Measurements from ENCODE around the gene GRK6.

Gene GRK6

GRCh38 chr5:177427211-177427822, 841 bp downstream of the GRK6 start:
- DNase-seq, result no peak

DNA sequence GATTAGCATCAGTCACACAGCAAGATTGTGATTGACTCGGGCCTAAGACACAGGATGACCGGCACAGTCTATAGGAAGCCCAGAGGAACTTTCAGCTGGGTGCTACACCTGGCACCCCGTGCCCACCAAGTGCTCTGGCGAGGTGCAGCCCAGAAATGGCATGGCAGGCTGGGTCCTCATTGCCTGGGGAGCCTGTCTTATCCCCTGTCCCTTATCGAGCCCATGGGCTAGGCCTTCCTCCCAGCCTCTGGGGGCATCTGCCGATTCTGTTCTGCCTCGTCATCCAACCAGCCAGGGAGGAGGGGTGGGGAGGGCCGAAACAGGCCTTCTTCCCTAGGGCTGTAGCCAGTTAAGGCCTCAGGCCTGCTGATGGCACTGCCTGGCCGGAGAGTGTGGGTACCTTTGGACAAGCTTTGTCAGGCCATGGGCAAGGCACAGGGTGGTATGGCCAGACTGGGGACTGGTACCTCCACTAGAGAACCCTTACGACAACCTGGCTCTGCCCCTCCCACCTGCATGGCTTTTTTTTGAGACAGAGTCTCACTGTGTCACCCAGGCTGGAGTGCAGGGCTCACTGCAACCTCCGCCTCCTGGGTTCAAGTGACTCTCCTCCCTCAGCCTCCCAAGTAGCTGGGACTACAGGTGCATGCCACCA, 1.6 kb downstream of the GRK6 start:
- peak; percentile 48 to 50 for DNase-seq

DNA sequence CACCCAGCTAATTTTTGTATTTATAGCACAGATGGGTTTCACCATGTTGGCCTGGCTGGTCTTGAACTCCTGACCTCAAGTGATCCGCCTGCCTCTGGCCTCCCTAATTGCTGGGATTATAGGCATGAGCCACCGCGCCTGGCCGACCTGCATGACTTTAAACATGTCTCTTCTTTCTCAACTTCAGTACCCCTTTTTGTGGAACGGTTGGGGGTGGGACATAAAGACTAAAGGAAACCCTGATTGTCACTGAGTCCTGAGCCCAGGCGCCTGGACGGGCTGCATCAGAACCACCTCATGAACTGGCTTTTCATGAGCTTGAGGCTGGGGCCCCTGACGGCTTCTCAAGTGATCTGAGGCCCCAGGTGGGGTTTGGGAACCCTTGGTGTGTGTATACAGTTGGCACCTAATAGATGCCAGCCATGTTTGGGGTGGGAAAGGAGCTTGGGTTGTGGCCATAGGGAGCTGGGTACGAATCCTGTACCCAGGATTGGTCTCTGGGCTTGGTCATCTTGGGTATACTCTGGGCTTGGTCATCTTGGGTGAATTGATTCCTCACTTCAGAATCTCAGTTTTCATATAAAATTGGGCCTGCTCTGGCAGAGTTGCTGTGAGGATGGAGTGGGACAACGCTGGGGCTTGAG, 2.2 kb downstream of the GRK6 start:
- peak in 1 of 2 donors; percentile 44 for DNase-seq

- peak; percentile 97 to 98 for DNase-seq
These were observed 3.0 kb downstream of the GRK6 start for GRCh38 chr5:177429248-177430040.

DNA sequence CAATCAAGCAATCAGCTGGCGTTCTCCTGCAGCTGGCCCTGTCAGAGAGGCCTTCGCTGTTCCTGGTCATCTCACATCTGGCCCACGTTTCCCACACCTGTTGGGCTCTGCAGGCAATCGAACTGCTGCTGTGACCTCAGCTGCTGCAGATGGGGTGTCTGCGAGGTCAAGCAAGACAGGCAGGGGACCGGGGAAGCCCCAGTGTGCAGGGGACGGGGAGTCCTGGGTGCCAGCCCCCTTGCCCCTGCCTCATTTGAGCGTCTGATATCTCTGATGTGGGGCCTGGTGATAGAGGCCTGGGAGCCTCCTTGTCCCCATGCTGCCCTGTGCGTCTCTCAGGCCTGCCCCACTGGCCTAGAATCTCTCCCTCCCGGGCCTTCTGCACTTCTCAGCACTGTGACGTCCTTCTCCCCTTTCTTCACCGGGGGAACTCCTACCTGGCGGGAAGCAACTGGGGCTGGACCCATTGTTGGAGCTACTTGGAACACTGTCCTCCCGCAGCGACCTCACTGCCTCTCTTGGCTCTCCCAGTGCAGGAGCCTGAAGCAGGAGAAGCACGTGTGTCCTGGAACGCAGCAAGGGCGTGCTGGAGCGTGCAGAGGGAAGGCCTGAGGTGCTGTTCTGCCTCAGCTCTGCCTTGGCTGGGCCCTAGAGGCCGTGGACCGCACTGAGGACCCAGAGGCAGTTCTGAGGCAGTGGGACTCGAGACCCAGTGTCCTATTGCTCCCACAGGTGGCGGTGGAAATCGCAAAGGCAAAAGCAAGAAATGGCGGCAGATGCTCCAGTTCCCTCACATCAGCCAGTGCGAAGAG, 3.9 kb downstream of the GRK6 start:
- no peak for DNase-seq

- DNase-seq, result no peak
These were observed 4.5 kb downstream of the GRK6 start for GRCh38 chr5:177430972-177431316.

DNA sequence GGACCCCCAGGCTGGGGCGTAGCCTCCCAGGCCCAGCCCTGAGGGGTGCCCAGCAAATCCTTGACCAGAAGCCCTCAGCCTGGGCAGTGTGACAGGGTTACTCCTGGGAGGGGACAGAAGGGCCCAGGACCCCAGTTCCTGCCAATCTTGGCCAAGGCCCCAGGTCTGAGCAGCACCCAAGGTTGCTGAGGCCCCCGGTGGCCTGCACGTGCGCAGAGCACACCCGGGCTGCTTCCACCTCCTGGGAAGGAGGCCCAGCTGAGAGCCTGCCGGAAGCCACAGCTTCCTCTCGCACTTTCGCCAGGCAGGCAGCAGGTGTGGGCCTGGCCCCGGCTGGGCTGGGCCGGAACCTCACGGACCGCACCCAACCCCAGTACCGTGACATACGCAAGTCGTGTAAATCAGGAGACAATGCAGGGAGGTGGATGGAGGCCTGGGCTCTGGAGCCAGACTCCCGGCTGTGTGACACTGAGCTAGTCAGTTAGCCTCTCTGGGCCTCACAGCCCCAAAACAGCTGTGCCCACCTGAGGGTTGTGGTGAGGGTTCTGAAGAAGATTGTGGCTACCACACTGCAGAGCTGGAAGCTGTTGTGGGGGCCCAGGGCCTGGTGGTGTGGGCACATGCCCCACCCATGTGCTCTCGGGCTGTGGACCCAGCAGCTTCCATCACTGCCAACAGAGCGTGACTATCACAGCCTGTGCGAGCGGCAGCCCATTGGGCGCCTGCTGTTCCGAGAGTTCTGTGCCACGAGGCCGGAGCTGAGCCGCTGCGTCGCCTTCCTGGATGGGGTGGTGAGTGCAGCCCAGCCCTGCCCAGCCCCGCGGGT, 5.1 kb downstream of the GRK6 start:
- peak in 1 of 2 donors; percentile 29 for DNase-seq

DNA sequence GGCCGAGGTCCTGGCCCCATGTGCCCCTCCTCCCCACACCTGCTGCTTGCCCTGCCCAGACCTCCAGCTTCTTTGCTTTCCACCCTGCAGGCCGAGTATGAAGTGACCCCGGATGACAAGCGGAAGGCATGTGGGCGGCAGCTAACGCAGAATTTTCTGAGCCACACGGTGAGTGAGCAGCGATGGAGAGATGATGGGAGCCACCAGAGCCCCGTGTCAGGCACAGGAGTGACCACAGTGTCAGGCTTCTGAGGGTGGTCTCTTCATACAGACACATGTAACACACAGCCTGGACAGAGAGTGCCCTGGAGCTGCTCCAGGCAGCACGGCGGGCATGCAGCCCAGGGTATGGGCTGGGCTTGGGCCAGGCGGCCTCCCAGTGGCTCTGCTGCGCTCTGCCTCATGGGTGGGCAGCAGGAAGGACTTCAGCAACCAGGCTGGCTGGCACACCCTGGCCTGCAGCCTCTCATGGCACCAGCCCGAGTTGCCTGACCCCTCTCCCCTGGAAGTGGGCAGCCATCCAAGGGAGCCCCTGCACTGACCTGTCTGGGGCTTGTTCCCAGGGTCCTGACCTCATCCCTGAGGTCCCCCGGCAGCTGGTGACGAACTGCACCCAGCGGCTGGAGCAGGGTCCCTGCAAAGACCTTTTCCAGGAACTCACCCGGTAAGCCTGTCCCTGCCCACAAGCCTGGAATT, 5.8 kb downstream of the GRK6 start:
- DNase-seq, result no peak

DNA sequence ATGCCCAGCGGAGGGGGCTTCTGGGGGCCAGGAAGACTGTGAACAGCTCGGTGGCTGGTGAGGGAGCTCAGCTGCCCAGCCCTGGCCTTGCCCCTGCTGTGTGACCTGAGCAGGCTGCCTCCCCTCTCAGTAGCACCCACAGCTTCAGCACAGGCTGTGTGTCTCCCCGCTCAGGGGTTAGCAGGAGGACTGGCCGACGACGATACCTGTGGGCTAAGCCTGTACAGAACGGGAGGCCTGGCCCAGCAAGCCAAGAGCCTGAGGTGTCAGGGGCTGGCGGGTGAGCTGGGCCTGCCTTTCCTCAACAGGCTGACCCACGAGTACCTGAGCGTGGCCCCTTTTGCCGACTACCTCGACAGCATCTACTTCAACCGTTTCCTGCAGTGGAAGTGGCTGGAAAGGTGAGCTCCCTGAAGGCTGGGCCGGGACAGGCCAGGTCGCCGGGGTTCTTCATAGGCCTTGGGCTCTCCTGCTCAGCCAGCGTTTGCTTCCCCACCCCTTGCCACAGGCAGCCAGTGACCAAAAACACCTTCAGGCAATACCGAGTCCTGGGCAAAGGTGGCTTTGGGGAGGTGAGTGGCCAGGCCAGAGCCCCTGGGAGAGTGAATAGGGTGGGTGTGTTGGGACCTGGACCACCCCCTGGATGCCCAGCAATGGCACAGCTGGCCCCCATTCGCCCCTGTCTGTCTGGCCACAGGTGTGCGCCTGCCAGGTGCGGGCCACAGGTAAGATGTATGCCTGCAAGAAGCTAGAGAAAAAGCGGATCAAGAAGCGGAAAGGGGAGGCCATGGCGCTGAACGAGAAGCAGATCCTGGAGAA, 6.6 kb downstream of the GRK6 start:
- DNase-seq, result no peak

DNA sequence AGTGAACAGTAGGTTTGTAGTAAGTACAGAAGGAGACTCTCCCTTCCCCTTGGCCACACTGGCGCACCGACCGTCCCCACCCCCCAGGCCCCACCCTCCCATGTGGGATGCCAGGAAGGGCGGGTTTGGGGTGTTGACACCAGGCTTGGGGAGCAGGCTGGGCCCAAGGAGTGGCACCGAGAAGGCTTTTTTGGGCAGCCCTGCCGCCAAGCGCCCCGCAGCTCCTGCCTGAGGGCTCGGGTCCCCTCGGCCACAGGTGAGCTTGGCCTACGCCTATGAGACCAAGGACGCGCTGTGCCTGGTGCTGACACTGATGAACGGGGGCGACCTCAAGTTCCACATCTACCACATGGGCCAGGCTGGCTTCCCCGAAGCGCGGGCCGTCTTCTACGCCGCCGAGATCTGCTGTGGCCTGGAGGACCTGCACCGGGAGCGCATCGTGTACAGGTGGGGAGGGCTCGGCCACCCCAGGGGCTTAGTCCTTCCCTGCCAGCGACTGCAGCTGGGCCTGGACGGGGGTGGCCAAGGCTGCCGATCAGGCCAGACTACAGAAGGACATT, 7.3 kb downstream of the GRK6 start:
- DNase-seq, result no peak

DNA sequence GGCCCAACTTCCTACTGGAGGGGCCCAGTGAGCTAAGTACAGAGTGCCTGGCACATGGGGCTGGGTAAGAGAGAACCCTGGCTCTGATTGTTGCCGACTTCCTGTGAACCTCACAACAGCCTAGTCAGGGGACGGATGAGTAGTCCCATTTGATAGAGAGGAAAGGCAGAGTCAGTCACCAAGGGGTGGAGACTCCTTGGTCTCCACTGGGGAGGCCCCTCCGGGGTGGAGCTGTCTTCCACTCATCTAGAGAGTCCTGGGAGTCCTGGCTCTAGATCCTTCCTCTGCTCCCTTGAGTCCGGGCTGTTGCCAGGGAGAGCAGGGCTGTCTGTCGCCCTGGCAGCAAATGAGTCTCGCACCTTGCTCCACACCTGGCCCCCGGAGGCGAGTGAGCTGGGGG, 8.0 kb downstream of the GRK6 start:
- DNase-seq, result no peak

GRCh38 chr5:177434942-177435738, 8.7 kb downstream of the GRK6 start:
- DNase-seq, result no peak

GRCh38 chr5:177435847-177436536, 9.5 kb downstream of the GRK6 start:
- no peak for DNase-seq

DNA sequence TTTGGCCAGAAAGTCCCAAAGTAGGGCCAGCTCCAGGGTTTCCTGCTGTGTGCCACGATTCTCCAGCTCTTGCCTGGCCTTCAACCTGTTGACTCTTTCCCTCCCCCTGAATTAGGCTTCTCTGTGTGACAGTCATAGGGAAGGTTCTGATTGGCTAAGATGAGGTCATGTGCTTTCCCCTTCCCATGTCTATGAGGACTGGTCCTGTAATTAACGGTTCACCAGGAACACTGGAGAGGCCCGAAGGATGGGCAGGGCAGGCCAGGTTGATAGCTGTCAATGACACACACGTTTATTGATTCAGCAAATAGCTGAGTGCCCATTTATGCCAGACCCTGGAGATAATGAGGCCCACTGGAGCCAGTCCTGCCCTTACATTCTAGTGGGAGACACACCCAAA, 11.1 kb downstream of the GRK6 start:
- no peak for DNase-seq

DNA sequence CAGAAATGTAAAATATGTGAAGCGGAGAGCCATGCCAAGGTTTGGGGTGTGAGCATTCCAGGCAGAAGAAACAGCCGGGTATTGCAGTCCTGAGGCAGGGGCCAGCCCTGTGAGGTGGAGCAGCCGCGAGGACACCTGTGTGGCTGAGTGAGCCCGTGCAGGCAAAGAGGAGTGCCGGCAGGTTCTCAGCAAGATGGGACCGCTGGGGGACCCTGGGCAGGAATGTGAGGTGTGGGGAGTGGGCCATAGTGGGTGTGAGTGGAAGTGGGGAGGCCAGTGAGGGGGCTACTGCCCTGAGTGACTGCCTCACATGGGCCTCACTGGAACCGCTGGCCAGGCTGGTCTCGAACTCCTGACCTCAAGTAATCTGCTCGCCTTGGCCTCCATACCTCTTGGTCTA, 12.0 kb downstream of the GRK6 start:
- no peak for DNase-seq

DNA sequence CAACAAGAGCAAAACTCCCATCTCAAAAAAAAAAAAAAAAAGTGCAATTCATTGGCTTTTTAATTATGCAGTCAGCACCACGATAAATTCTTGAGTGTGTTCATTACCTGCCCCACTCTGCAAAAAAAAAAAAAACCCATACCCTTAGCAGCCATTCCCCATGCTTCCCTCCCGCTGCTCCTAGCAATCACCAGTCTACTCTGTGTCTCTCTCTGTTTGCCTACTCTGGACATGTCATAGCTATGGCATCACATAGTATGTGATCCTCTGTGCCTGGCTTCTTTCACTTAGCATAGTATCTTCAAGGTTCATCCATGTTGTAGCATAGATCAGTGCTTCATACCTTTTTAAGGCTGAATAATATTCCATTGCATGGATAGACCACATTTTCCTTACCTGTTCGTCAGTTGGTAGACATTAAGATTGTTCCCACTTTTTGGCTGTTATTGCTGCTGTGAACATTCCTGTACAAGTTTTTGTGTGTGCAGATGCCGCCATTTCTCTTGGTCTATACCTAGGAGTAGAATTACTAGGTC, 13.1 kb downstream of the GRK6 start:
- no peak for DNase-seq

GRCh38 chr5:177440211-177440989, 13.9 kb downstream of the GRK6 start:
- DNase-seq, result no peak
